GM10248 (cell line): Measurements from ENCODE around the gene COL4A4.

Experiments used
- CTCF ChIA-PET: fragments of 300-600 bp; sonication (Branson Sonifier 250); formaldehyde crosslinking; extraction: SDS; loops from one replicate; lab custom pipeline; 2021; ENCODE audit warnings: antibody characterized with exemption; lab: Yijun Ruan, JAX
- POLR2A ChIA-PET: fragments of 350-650 bp; sonication (Branson Sonifier 250); formaldehyde crosslinking; extraction: SDS; loops from one replicate; lab custom pipeline; 2020; ENCODE audit warnings: antibody characterized with exemption; lab: Yijun Ruan, JAX
- DNase-seq: peaks from one replicate; pipeline ENCODE4 v3.0.0; 2012; ENCODE audit errors: extremely low spot score
- CTCF ChIP-seq: IDR thresholded peaks from 2 replicates; pipeline ENCODE4 v1.5.1; 2012; ENCODE audit warnings: mild to moderate bottlenecking, low read depth; ENCODE audit errors: extremely low read depth, missing control alignments, control extremely low read depth

The COL4A4 gene

DNA sequence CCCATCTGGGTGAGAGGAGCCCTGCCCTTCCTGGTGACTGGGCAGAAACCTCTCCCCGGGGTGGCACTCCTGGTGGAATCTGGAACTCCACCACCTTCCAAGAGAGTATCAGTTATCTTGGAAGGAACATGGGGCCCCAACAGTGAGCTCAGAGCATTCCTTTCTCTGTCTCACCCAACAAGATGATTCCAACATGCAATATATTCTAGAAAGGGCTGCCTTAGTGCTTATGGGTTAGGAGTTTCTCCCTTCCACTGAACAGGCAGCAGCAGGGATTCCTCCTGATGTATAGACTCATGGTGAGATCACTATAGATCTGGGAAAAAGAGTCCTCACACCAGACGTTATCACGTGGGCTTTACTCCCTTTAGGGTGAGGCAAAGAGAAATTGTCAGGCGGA, 147.1 kb downstream of the COL4A4 start:
- DNase-seq, result no peak
- no peak for TF ChIP-seq CTCF
- ChIA-PET CTCF (interaction anchor here (1.4 kb wide), 1 partner anchor 9 kb away, joined by 3 read pairs; no protein-coding TSS in a partner anchor), POLR2A (no interaction called here)

DNA sequence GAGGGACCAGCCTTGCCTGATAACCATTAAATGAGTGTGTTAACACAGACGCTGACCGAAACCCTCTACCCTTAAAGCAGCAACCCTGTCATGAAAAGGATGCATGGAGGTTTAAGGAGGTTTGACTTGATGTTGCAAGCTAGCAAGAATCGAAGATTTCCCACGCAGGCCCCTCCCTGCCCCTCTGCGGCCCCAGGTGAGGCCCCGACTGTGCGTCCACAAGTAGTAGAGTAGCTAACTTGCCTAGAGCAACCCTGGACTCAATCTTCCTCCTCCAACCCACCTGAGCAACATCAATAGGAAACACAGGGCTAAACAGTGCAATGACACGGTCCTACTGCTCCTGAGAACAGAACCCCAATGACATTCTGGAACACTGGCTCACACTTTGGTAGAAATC, 150.1 kb downstream of the COL4A4 start:
- ChIA-PET POLR2A (no interaction called here), CTCF (no interaction called here)
- no peak for DNase-seq
- TF ChIP-seq CTCF, result no peak

- ChIA-PET POLR2A (no interaction called here), CTCF (no interaction called here)
- no peak for DNase-seq
- TF ChIP-seq CTCF, result no peak
Measured at GRCh38 chr2:227013330-227013729, 150.7 kb downstream of the COL4A4 start.

DNA sequence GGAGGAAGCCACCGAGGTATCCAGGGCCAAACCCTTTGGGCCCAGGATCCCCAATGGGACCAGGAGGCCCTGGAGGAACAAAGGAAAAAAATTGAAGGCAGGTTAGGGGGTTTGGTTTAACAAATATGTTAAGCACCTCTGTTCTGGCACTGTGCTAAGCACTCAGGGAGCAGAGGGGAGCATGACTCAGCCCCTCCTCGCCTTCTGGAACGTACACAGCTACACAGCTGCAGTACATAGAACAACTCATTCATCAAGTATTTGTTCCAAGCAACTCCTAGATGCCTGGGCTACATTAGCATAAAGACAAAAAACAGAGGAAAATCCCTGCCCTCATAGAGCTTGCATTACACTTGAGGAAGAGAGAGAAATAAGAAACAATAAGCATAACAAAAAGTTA, 153.6 kb downstream of the COL4A4 start:
- TF ChIP-seq CTCF, result no peak
- DNase-seq, result no peak
- ChIA-PET CTCF (interaction anchor here (2.0 kb wide), 1 partner anchor 9 kb away, joined by 5 read pairs; no protein-coding TSS in a partner anchor), POLR2A (no interaction called here)

- DNase-seq, result no peak
- POLR2A ChIA-PET, result no interaction called here
- TF ChIP-seq CTCF, result no peak
- CTCF ChIA-PET, result no interaction called here
Measured at GRCh38 chr2:227007940-227008339, 156.1 kb downstream of the COL4A4 start.

GRCh38 chr2:227007148-227007547, 156.9 kb downstream of the COL4A4 start:
- TF ChIP-seq CTCF, result no peak
- CTCF ChIA-PET, result no interaction called here
- POLR2A ChIA-PET, result no interaction called here
- DNase-seq, result no peak
